IMR-90 (cell line): Measurements from ENCODE around the gene TOP2A.

Source experiments
- CEBPB ChIP-seq: IDR thresholded peaks from 2 replicates; pipeline ENCODE4 v1.6.1; 2012; ENCODE audit warnings: low read depth, low read length, improper control_type of control experiment
- CHD1 ChIP-seq: IDR thresholded peaks from 2 replicates; pipeline ENCODE4 v1.6.1; 2012; ENCODE audit warnings: low read depth, low read length, improper control_type of control experiment
- MAFK ChIP-seq: IDR thresholded peaks from 2 replicates; pipeline ENCODE4 v1.6.1; 2012; ENCODE audit warnings: low read depth, low read length, improper control_type of control experiment
- MAZ ChIP-seq: IDR thresholded peaks from 2 replicates; pipeline ENCODE4 v1.6.1; 2012; ENCODE audit warnings: low read depth, mild to moderate bottlenecking, low read length, improper control_type of control experiment, moderate library complexity, borderline replicate concordance
- POLR2A ChIP-seq: IDR thresholded peaks from 2 replicates; pipeline ENCODE4 v1.6.1; 2012; ENCODE audit warnings: mild to moderate bottlenecking, low read depth, low read length
- RCOR1 ChIP-seq: IDR thresholded peaks from 2 replicates; pipeline ENCODE4 v1.6.1; 2012; ENCODE audit warnings: mild to moderate bottlenecking, low read length, improper control_type of control experiment; ENCODE audit not compliant: insufficient replicate concordance
- RFX5 ChIP-seq: IDR thresholded peaks from 2 replicates; pipeline ENCODE4 v1.8.0; 2012; ENCODE audit warnings: low read depth, mild to moderate bottlenecking, low read length, moderate library complexity
- SMC3 ChIP-seq: fragments of 150-350 bp; IDR thresholded peaks from 2 replicates; pipeline ENCODE4 v1.6.1; 2016; ENCODE audit warnings: low read depth, mild to moderate bottlenecking, antibody characterized with exemption, low read length, moderate library complexity
- TF ChIP-seq, protein P1 (sequence below): conservative IDR thresholded peaks from 2 replicates; pipeline ENCODE4 v1.5.1; 2012; ENCODE audit warnings: mild to moderate bottlenecking, low read depth, low read length, improper control_type of control experiment

- TF ChIP-seq RFX5 (no peak), POLR2A (no peak), CEBPB (no peak), RCOR1 (no peak), MAZ (no peak), MAFK (no peak), SMC3 (no peak), CHD1 (no peak)
- TF ChIP-seq, protein P1, sequence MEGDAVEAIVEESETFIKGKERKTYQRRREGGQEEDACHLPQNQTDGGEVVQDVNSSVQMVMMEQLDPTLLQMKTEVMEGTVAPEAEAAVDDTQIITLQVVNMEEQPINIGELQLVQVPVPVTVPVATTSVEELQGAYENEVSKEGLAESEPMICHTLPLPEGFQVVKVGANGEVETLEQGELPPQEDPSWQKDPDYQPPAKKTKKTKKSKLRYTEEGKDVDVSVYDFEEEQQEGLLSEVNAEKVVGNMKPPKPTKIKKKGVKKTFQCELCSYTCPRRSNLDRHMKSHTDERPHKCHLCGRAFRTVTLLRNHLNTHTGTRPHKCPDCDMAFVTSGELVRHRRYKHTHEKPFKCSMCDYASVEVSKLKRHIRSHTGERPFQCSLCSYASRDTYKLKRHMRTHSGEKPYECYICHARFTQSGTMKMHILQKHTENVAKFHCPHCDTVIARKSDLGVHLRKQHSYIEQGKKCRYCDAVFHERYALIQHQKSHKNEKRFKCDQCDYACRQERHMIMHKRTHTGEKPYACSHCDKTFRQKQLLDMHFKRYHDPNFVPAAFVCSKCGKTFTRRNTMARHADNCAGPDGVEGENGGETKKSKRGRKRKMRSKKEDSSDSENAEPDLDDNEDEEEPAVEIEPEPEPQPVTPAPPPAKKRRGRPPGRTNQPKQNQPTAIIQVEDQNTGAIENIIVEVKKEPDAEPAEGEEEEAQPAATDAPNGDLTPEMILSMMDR: no peak
These were observed 2.0 kb upstream of the TOP2A start for GRCh38 chr17:40419559-40420331.
